ENCODE results near the gene SPOCK3. TPM values are rescaled to one million over a fixed set of nuclear protein-coding genes. Genes with fewer than 3 reads are reported as not detected.
"Not testable (repeated sequence)": the region's sequence is repeated elsewhere in the genome, so short reads cannot be mapped to it uniquely, and the experiment has no call there.

The SPOCK3 gene
- total RNA-seq, 1 experiment from 2014 or later: not detected

GRCh38 chr4:166965562-166965961 lies 268.7 kb downstream of the SPOCK3 start:
- no peak for DNase-seq (ENCODE audit: low read depth)

DNA sequence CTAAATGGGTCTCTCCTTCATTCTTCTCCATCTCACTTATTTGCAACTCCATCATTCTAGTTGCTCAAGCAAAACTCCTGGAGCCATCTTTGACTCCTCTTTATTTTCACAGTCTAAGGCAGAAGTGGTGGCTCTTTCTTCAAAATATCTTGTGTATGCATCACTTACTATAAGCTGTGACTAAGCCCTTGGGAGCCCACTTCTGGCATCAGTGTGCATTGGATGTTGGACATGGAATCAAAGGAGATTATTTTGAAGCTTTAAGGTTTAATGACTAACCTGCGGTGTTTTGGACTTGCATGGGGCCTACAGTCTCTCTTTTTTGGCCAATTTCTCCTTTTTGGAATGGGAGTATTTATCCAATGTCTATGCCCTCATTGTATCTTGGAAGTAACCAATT lies 276.8 kb downstream of the SPOCK3 start:
- DNase-seq (ENCODE audit: low read depth): no peak

- DNase-seq (ENCODE audit: low read depth): no peak
Observed at GRCh38 chr4:166956484-166956883, 277.8 kb downstream of the SPOCK3 start.

DNA sequence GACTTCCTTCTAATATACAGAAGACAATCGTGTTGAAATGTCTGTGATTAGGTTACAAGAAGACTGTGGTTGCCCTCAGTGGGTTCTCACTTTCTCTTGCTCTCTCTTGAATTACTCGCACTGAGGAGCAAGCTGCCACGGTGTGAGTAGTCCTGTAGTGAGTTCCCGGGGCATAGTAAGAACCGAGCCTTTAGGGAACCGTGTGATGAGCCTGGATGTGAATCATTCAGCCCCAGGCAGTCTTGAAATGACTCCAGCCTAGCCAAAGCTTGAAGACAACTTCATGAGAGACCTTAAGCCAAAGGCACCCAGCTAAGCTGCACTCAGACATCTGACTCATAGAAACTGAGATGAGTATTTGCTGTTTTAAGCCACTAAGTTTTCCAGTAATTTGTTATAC lies 292.7 kb downstream of the SPOCK3 start:
- DNase-seq (ENCODE audit: low read depth): peak; percentile 34

DNA sequence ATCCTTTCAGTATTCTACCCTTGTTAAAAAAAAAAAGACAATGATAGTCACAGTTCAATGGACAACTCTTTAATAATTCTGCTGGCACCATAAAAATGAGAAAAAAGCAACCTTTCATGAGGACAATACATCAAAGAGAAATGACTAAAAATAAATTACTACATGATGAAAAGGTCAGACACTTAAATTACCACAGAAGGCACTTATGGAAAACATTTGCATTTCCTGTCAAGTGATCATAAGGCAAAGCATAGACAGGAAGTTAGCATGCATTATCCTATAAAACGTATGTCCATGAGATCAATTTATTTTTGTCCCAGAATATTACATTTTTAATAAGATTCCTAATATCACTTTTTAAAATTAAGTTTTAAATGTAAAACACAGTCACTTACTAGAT lies 303.8 kb downstream of the SPOCK3 start:
- DNase-seq (ENCODE audit: low read depth): no peak

- DNase-seq (ENCODE audit: low read depth): no peak
Observed at GRCh38 chr4:166924424-166924823, 309.9 kb downstream of the SPOCK3 start.

- no peak for DNase-seq (ENCODE audit: low read depth)
Observed at GRCh38 chr4:166913926-166914325, 320.4 kb downstream of the SPOCK3 start.

GRCh38 chr4:166903408-166903807 lies 330.9 kb downstream of the SPOCK3 start:
- no peak for DNase-seq (ENCODE audit: low read depth)

DNA sequence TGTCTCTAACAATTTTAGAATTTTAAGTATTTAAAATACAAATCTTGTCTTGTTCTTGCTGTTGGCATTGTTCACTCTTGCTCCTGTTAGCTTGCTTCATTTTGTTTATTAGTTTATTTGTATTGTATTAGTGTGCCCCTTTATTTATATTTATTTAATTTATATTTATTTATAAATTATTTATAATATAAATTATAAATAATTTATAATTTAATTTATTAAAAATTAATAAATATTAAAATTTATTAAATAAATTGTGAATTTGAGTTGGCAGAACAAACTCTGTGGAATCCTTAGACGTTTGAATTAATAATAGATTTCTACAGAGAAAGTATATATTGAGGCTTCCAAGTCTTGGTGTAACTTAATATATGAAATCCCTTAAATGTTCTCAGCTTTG lies 331.4 kb downstream of the SPOCK3 start:
- DNase-seq (ENCODE audit: low read depth): no peak

GRCh38 chr4:166896254-166896653 lies 338.0 kb downstream of the SPOCK3 start:
- no peak for DNase-seq (ENCODE audit: low read depth)

DNA sequence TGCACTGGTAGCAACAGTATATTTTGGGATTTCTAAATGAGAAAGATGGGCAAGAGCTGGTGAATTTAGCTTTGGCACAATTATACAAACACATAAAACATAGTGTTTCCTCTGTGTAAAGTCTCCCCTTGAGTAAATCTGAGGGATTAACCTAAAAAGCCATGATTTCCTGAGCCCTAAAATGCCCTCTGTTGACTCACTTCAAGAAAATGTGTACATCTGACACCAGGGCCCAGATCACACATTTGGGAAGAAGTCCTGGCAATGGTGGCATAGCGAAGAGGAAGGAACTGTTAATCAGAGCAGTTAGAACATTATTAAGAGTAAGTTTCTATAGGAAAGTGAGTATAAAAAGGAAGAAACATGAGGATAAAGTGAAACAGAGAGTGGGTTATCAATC lies 338.5 kb downstream of the SPOCK3 start:
- no peak for DNase-seq (ENCODE audit: low read depth)

DNA sequence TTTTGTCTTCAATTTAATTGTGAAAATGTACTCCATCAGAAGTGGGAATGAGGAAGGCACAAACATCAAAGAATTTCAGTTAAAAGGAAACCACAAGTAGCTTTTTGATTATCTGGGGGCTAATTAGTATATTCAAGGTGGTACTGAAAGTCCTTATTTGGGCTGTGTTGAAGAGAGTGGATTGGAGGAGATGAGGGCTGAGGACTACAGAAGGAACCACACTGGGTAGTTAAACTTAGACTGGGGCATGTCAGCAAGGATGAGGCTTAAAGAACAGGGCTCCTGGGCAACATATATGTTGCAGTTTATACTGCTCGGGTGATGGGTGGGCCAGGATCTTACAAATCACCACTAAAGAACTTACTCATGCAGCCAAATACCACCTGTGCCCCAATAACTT lies 346.8 kb downstream of the SPOCK3 start:
- no peak for DNase-seq (ENCODE audit: low read depth)

DNA sequence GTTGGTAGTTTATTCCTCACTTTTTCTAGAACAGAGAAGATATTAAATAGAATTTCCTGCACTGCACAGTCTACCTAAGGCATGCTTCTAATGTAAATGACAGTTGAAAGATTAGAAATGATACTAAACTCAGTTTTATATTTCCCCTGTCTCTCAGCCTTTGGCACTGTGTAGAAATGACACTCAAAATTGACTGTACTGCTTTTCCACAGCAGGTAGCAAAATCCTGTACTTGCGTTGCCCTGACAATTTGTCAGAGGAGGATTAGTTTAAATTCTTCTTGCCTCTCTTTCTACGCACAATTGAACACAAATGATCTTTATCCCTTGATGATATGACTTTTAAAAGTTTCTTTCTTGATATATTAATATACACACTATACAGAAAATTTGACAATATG lies 347.6 kb downstream of the SPOCK3 start:
- DNase-seq (ENCODE audit: low read depth): no peak

DNA sequence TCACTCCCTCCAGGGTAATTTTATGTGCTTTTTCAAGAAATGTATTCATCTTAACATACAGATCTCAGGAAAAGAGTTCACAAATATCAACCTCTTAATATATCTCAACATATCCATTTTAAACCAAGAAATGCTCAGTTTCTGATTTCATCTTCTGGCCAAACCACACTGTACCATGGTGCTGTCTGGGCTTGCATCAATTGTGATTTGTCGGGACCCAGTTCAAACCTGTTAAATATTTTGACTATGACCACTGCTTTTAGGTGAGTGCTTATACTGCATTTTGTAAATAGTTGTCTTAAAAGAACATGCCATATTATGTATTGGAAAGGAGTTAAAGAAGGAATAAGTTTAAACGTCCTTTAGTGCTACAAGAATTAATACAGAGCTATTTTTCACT lies 352.1 kb downstream of the SPOCK3 start:
- DNase-seq (ENCODE audit: low read depth): no peak

DNA sequence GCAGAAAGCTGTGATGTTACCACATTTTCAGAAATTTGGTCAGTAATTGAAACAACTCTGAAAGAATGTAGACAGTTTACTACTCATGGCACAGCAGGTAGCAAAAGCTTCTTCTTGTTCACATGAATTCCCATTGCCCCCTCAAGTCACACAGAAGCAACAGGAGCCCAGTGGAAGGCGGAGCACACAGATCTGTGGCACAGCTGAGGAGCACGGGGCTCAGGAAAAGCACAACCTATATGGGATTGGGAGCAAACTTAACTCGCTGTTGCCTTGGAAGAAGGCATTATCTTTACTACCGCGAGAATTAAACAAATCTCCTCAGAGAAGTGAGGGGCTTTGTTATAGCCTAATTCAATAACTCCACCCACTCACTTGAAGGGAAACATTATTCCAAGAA lies 358.5 kb downstream of the SPOCK3 start:
- DNase-seq (ENCODE audit: low read depth): no peak

DNA sequence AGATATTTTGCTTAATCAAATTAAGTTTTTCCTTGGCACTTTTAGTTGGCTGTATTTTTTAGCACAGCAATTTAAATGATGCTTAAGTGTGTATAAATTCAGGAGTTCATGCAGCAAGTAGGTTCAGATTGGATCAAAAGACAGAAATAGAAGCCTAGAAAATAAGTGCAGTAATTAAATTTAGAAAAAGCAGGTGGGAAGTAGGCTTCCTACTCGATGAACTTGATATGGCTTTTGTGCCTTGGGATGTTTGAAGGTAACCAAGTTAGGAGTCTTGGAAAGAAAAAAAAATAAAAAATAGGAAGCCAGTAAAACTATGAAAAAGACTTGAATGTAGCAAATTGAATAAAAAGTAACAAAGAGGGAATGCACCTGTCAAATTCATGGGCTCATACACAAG lies 372.3 kb downstream of the SPOCK3 start:
- no peak for DNase-seq (ENCODE audit: low read depth)

GRCh38 chr4:166850398-166850797 lies 383.9 kb downstream of the SPOCK3 start:
- DNase-seq (ENCODE audit: low read depth): not testable (repeated sequence)

- DNase-seq (ENCODE audit: low read depth): no peak
Observed at GRCh38 chr4:166846939-166847338, 387.4 kb downstream of the SPOCK3 start.

DNA sequence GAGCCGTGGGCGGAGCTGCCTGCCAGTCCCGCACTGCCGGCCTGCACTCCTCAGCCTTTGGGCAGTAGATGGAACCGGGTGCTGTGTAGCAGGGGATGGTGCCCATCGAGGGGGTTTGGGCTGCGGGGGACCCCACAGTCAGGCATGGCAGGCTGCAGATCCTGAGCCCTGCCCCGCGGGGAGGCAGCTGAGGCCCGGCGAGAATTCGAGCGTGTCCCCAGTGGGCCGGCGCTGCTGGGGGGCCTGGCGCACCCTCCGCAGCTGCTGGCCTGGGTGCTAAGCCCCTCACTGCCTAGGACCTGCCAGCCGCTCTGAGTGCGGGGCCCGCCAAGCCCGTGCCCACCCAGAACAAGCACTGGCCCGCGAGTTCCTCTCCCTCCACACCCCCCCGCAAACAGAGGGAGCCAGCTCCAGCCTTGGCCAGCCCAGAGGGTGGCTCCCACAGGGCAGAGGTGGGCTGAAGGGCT lies 391.5 kb downstream of the SPOCK3 start:
- DNase-seq (ENCODE audit: low read depth): no peak

GRCh38 chr4:166839615-166840251 lies 394.6 kb downstream of the SPOCK3 start:
- no peak for DNase-seq (ENCODE audit: low read depth)

DNA sequence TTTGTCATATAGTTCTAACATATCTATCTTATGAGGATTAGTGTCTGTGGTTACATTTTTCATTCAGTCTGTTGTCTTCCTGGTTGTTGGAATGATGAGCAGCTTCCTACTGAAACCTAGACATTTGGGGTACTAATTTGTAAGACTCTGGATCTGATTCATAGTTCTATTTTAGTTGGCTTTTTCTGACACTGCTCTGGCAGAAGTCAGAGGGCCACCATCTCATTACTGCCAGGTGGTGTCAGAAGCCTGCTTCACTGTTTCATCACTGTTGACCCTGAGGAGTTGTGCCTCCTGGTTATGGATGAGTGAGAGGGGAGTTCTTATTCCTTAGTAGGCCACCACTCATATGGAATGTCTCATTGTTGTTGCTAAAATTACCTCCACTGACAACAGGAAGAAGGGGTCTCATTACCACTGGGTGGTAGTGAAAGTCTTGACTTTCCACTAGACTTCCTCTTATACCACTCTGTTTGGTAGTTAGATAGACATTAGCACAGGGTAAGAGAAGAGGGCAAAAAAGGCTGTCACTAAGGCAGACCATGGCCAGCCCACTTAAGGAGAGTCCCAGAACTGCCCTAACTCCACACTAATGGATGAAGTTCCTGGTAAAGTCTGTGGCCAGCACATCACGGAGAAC lies 395.2 kb downstream of the SPOCK3 start:
- no peak for DNase-seq (ENCODE audit: low read depth)

- DNase-seq (ENCODE audit: low read depth): no peak
Observed at GRCh38 chr4:166836865-166837264, 397.4 kb downstream of the SPOCK3 start.

DNA sequence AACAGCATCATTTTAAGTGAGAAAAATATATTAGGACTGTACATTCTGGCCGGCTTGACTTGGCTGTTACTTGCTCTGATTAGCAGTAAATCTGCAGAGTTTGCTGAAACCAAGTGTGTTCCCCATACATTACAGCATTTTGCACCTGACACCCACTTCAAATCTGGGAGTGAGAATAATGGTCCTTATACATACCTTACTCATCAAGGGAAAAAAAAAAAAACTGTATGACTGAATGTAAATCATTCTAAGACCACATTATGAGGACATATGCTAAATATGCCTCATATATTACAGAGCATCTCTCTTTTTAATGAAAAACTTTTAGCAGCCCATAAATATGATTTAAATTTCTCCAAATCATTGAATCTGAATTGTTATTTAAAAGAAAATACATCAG lies 406.7 kb downstream of the SPOCK3 start:
- no peak for DNase-seq (ENCODE audit: low read depth)

- no peak for DNase-seq (ENCODE audit: low read depth)
Observed at GRCh38 chr4:166827167-166827566, 407.1 kb downstream of the SPOCK3 start.

Data from RPMI7951 (cell line).